GM13977 (cell line): ENCODE results near the gene KCNMA1.

Experiments used
- DNase-seq: peaks from one replicate; pipeline ENCODE4 v3.0.0; 2012; ENCODE audit warnings: low spot score
- in situ Hi-C: fragments of 300-500 bp; cut with MboI; formaldehyde crosslinking; loops from one replicate; pipeline ENCODE4 v1.12.0; 2022; ENCODE audit warnings: low sequenced_read_pairs, low pct_unique_long_range_greater_than_20kb, mixed read lengths, inconsistent platforms; ENCODE audit not compliant: unreplicated experiment
- TF ChIP-seq, protein P1 (sequence below): IDR thresholded peaks from 2 replicates; pipeline ENCODE4 v1.5.1; 2012; ENCODE audit warnings: mild to moderate bottlenecking, control low read depth; ENCODE audit not compliant: insufficient read depth; ENCODE audit errors: extremely low read depth, missing control alignments

The KCNMA1 gene

DNA sequence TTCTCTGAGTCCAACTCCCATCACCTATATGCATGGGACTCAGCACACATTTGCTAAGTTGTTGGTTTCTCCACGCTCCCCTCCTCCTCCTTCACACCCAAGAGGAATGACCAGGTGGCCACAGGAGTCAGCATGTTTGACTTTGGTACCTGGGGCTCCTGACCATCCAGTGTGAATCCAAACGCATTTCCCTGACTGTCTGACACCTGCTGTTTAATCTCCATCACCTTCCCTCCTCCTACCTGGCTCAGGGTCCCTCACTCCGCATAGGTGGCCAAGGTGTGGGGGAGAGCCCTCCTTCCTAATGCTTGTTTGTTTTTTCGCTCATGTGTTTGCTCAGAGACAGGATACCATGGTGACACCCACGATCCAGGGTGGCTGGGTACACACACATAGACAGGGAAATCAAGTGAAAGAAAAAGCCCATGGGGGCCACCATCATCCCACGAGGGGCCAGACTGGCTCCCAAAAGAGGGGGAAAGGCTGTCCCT lies 194.9 kb downstream of the KCNMA1 start:
- TF ChIP-seq, protein P1, sequence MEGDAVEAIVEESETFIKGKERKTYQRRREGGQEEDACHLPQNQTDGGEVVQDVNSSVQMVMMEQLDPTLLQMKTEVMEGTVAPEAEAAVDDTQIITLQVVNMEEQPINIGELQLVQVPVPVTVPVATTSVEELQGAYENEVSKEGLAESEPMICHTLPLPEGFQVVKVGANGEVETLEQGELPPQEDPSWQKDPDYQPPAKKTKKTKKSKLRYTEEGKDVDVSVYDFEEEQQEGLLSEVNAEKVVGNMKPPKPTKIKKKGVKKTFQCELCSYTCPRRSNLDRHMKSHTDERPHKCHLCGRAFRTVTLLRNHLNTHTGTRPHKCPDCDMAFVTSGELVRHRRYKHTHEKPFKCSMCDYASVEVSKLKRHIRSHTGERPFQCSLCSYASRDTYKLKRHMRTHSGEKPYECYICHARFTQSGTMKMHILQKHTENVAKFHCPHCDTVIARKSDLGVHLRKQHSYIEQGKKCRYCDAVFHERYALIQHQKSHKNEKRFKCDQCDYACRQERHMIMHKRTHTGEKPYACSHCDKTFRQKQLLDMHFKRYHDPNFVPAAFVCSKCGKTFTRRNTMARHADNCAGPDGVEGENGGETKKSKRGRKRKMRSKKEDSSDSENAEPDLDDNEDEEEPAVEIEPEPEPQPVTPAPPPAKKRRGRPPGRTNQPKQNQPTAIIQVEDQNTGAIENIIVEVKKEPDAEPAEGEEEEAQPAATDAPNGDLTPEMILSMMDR, result no peak
- DNase-seq, result no peak
- in situ Hi-C loops, result no loop called here

DNA sequence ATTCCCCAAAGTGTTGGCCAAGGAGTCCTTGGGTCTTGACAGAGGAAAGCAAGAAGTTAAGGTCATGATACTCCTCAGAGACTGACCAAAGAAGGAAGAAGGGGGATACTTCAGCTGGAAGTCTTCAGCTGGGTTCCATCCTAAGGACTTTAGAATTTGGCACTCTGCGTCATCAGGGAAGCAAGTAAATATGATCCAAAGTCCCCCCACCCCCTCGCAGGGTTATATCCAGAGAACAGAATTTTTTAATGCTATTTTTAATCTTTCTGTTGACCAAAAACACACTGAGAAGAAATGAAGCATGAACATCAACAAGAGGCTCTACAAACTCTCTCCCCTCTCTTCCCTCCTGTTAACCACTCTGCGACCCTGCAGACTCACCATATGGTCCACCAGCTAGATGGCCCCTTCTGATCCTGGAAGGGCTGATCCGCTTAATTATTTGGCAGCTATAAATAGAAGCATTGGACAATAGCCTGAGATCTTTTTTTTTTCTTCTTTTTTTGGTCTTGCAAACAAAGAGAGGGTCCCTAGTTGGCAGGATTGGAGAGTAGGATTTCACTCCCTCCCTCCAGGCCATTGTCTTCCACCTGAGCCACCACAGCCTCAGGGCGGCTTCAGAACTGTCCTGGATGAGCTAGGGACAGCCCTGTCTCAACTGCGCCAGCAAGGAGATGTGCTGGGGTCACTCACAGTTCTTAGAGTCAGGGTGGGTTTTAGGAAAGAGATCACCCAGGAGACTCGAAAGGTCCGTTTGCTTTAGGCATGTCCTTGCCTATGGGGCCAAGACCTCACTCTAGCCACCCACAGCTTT lies 196.0 kb downstream of the KCNMA1 start:
- no peak for DNase-seq
- in situ Hi-C loops, result no loop called here
- TF ChIP-seq, protein P1, result no peak

DNA sequence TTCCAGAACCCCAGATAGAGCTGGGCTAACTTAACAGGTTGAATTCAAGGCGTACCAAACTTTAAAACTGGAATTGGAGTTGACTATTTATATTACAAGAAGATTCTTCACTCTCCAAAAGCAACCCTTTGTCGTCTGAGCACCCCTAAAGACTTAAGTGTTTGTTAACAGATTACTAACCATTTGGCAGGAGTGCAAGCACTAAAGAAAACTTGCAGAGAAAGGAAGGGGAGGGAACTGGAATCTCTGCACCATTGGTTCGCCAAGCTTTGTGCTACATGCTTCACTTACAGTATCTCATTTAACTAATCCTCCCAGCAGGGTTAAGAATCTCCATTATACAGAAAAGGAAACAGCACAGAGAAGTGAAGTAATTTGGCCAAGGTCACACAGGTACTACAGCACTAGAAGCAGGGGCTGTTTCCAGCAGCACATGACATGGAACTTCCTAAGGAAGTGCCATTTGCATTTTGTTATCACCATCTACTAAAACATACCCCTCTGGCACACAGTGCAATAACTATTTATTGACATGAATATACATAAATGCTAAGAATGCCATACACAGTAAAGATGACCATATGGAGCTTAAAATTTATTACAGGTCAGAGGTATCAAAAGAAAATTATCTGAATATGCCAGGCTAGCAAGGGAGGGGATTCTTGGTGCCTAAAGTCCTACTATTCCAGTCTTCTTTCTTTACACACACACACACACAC lies 201.2 kb downstream of the KCNMA1 start:
- in situ Hi-C loops, result no loop called here
- TF ChIP-seq, protein P1, result no peak
- no peak for DNase-seq

DNA sequence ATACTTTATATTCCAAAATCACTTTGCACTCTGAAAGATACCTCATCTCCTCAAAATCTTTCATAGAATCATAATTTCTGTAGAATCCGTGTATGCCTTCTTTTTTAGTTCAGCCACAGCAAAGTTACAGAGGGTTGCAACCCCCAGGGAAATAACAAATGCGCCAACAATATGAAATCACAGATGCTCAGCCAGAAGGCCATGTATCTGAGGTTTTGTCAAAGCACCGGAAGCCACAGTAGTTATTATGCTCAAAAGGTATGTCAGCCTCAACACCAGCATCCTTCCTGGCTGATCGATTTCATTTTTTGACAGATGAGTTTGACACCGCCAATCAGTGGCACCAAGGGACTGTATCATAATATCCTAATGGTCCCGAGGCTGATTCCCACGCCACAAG lies 204.1 kb downstream of the KCNMA1 start:
- in situ Hi-C loops, result no loop called here
- TF ChIP-seq, protein P1, result no peak
- DNase-seq, result no peak

DNA sequence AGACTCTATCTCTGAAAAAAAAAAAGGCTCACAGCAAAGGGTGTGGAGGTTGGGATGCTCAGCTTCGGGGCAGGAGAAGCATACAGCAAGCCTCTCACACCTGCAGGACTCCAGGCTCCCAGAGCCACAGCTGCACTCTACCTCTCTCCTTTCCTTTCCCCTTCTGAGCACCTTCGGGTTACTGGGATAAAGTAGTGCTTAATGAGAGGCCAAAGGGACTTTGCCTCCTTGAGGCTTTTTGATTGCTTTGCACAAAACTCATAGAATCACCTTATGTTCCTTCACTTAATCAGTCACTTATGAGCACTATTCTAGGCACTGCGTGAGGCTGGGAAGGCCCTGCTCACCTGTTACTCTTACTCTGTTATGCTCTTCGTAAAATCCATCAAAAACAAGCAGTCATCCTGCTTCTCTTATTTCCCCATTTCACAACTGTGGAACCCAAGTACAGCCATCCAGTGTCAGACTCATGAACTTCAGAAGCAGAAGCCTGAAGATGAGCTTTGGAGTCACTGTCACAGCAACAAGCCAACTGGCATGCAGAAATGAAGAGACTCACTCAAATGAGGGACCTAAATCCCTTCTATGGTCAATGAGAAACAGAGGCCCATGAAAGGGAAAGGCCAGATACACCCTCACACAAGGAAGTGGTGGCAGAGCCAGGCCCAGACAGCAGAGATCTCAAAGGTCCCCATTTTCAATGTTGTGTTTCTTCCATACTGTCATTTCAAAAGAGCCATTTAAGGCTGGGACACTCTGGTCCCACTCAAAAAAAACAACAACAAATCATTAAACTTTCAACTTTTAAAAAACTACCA lies 205.4 kb downstream of the KCNMA1 start:
- in situ Hi-C loops, result no loop called here
- TF ChIP-seq, protein P1, result no peak
- DNase-seq, result no peak

DNA sequence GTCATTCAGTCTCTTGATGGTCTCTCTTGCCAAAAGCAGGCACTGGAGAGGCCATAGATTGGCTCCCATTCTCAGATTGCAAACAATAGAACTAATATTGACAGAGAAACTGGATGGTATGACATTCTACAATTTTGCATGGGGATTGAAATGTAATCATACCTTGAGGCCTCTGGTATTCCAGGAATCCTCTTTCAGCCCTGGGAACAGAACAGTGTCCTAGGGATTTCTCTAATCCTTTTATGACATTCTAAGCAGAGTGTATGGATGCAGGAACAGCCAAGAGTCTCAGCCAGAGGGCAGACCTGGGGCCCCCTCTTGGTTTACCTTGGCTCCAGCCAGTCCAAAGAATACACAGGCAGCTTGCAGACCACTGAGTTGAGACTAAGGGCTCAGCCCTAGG lies 206.4 kb downstream of the KCNMA1 start:
- TF ChIP-seq, protein P1, result no peak
- DNase-seq, result no peak
- in situ Hi-C loops, result no loop called here
